WI38 (cell line): ENCODE results near the gene SMAD4.
"Not testable (repeated sequence)": the region's sequence is repeated elsewhere in the genome, so short reads cannot be mapped to it uniquely, and the experiment has no call there.

ENCODE experiments used
- H3K4me3 ChIP-seq: 2 replicates; pipeline ENCODE4 v1.5.1; 2011; ENCODE audit warnings: low read depth, mild to moderate bottlenecking, control low read depth, low read length
- CTCF ChIP-seq: IDR thresholded peaks from 2 replicates; pipeline ENCODE4 v1.5.1; 2012; ENCODE audit warnings: low read depth, mild to moderate bottlenecking, control low read depth, low read length

The SMAD4 gene

GRCh38 chr18:50989711-50990110 lies 40.3 kb upstream of the SMAD4 start:
- H3K4me3 ChIP-seq: no peak overlapping the region
- TF ChIP-seq CTCF: no peak

- no peak overlapping the region for H3K4me3 ChIP-seq
- TF ChIP-seq CTCF: no peak
These were observed 37.7 kb upstream of the SMAD4 start for GRCh38 chr18:50992351-50992762.

- no peak overlapping the region for H3K4me3 ChIP-seq
- no peak for TF ChIP-seq CTCF
These were observed 36.0 kb upstream of the SMAD4 start for GRCh38 chr18:50994031-50994430.

- H3K4me3 ChIP-seq: not testable (repeated sequence)
These were observed 26.8 kb upstream of the SMAD4 start for GRCh38 chr18:51003174-51003573.

GRCh38 chr18:51006061-51006818 lies 23.8 kb upstream of the SMAD4 start:
- no peak for TF ChIP-seq CTCF
- H3K4me3 ChIP-seq: no peak overlapping the region

- H3K4me3 ChIP-seq: no peak overlapping the region
- no peak for TF ChIP-seq CTCF
These were observed 22.8 kb upstream of the SMAD4 start for GRCh38 chr18:51006948-51007789.

GRCh38 chr18:51007790-51008139 lies 22.2 kb upstream of the SMAD4 start:
- no peak overlapping the region for H3K4me3 ChIP-seq
- TF ChIP-seq CTCF: no peak
